Fibroblast of lung (primary cell): Measurements from ENCODE around the gene IQSEC3.
"Not testable (repeated sequence)": the region's sequence is repeated elsewhere in the genome, so short reads cannot be mapped to it uniquely, and the experiment has no call there.

Experiments
- CTCF ChIP-seq, 2 donors: IDR thresholded peaks in 1 of 2; conservative IDR thresholded peaks in 1 of 2; 1 replicate in 1 of 2; 2 replicates in 1 of 2; pipeline ENCODE4 v1.5.1; 2011 to 2012; ENCODE audit warnings: low read length in 2 of 2, control low read depth in 1 of 2, inconsistent platforms in 1 of 2, low read depth in 1 of 2, mild to moderate bottlenecking in 1 of 2
- EZH2 ChIP-seq: IDR thresholded peaks from 2 replicates; pipeline ENCODE4 v1.5.1; 2012; ENCODE audit warnings: low read length, control low read depth, mild to moderate bottlenecking; ENCODE audit errors: missing control alignments

- TF ChIP-seq CTCF (conservative IDR thresholded peaks at IDR 0.05 in 1 of 2, IDR thresholded peaks at IDR 0.05 in 1 of 2; ENCODE audit: low read depth in 1 of 2, low read length in 2 of 2); EZH2: not testable (repeated sequence)
Observed at GRCh38 chr12:75541-75940, 9.0 kb downstream of the IQSEC3 start.
